GM12878 (cell line): ENCODE data around the gene INO80C. TPM values are rescaled to one million over a fixed set of nuclear protein-coding genes. Genes with fewer than 3 reads are reported as not detected.

Experiments used
- ATAC-seq: fragments of 200-7000 bp; cut with Tn5 transposase; 3 replicates; pipeline ENCODE4 v1.9.1; 2020; ENCODE audit warnings: mild to moderate bottlenecking, moderate library complexity
- BruUV-seq: library from RNA; stranded (reverse); fragments of 400-500 nt; replicated peaks from 2 replicates; lab custom pipeline; 2021; lab: Mats Ljungman, UMichigan
- CTCF ChIA-PET: fragments of 300-600 bp; sonication (Branson Sonifier 250); formaldehyde crosslinking; extraction: SDS; loops from one replicate; lab custom pipeline; 2021; ENCODE audit warnings: inconsistent platforms; lab: Yijun Ruan, JAX
- POLR2A ChIA-PET: fragments of 350-600 bp; formaldehyde crosslinking; extraction: SDS; loops from one replicate; lab custom pipeline; 2021; ENCODE audit warnings: inconsistent platforms; lab: Charles Lee
- RAD21 ChIA-PET: fragments of 300-600 bp; sonication (Branson Sonifier 250); formaldehyde crosslinking; loops from one replicate; lab custom pipeline; 2023; ENCODE audit warnings: antibody characterized with exemption; ENCODE audit not compliant: unreplicated experiment; lab: Charles Lee
- SMC1A ChIA-PET: fragments of 300-600 bp; sonication (Branson Sonifier 250); formaldehyde crosslinking; loops from one replicate; lab custom pipeline; 2023; ENCODE audit not compliant: unreplicated experiment, uncharacterized antibody; lab: Charles Lee
- DNase-seq: peaks from one replicate; pipeline ENCODE4 v3.0.0-alpha.2; 2011; ENCODE audit warnings: low read depth, low spot score
- FAIRE-seq: peaks from 3 replicates; lab custom pipeline; 2011; peaks lifted over from hg19 to GRCh38; lab: Jason Lieb, UNC
- H2AFZ ChIP-seq: 2 replicates; pipeline ENCODE4 v1.6.0; 2011; ENCODE audit warnings: low read depth, low read length, control low read depth; ENCODE audit not compliant: control insufficient read depth
- H3K27ac ChIP-seq: 2 replicates; pipeline ENCODE4 v1.5.1; 2011; ENCODE audit warnings: control low read depth; ENCODE audit not compliant: control insufficient read depth, insufficient read depth
- H3K27me3 ChIP-seq, 2 experiments: replicated peaks in 1 of 2; 2 replicates each; pipeline versions ENCODE4 v1.6.0 to v1.6.1; 2011; ENCODE audit warnings: low read length in 1 of 2; ENCODE audit not compliant: control insufficient read depth in 2 of 2, insufficient read depth in 2 of 2
- H3K36me3 ChIP-seq, 2 experiments: 2 replicates each; pipeline ENCODE4 v1.5.1; 2011; ENCODE audit warnings: low read length in 1 of 2; ENCODE audit not compliant: control insufficient read depth in 2 of 2, insufficient read depth in 2 of 2
- H3K4me1 ChIP-seq: 2 replicates; pipeline ENCODE4 v1.6.1; 2011; ENCODE audit warnings: mild to moderate bottlenecking, low read length, moderate library complexity, mixed read lengths; ENCODE audit not compliant: control insufficient read depth, insufficient read depth
- H3K4me2 ChIP-seq: 2 replicates; pipeline ENCODE4 v1.6.0; 2011; ENCODE audit warnings: control low read depth; ENCODE audit not compliant: control insufficient read depth, insufficient read depth
- H3K4me3 ChIP-seq: fragments of 200-600 bp; sonication (generic); 2 replicates; pipeline ENCODE4 v1.5.1; 2016
- H3K79me2 ChIP-seq: 2 replicates; pipeline ENCODE4 v1.6.0; 2011; ENCODE audit warnings: low read length; ENCODE audit not compliant: control insufficient read depth, insufficient read depth
- H3K9ac ChIP-seq: 2 replicates; pipeline ENCODE4 v1.8.0; 2011; ENCODE audit warnings: low read length, control low read depth, mixed read lengths; ENCODE audit not compliant: control insufficient read depth, insufficient read depth
- H3K9me3 ChIP-seq: replicated peaks from 3 replicates; pipeline ENCODE4 v1.5.1; 2011; ENCODE audit warnings: mild to moderate bottlenecking, low read length; ENCODE audit not compliant: control insufficient read depth, insufficient read depth
- H4K20me1 ChIP-seq: 2 replicates; pipeline ENCODE4 v1.6.0; 2011; ENCODE audit not compliant: control insufficient read depth, insufficient read depth
- CHD1 ChIP-seq: IDR thresholded peaks from 2 replicates; pipeline ENCODE4 v1.6.1; 2012; ENCODE audit warnings: low read depth, low read length, improper control_type of control experiment
- DPF2 ChIP-seq: fragments of 450-650 bp; IDR thresholded peaks from 2 replicates; pipeline ENCODE4 v1.6.1; 2017; ENCODE audit warnings: mild to moderate bottlenecking
- NRF1 ChIP-seq: conservative IDR thresholded peaks from 2 replicates; pipeline ENCODE4 v1.6.1; 2011; ENCODE audit warnings: mild to moderate bottlenecking, low read depth, low read length, improper control_type of control experiment
- POU2F2 ChIP-seq: IDR thresholded peaks from 3 replicates; pipeline ENCODE4 v1.6.1; 2011; ENCODE audit warnings: low read depth, mild to moderate bottlenecking, low read length, borderline replicate concordance
- SMARCA5 ChIP-seq: fragments of 450-650 bp; IDR thresholded peaks from 2 replicates; pipeline ENCODE4 v1.6.1; 2017; ENCODE audit warnings: mild to moderate bottlenecking
- SPI1 ChIP-seq: IDR thresholded peaks from 2 replicates; pipeline ENCODE4 v1.6.1; 2011; ENCODE audit warnings: low read depth, mild to moderate bottlenecking, low read length, moderate library complexity, borderline replicate concordance; ENCODE audit not compliant: insufficient read depth
- TBL1XR1 ChIP-seq: IDR thresholded peaks from 2 replicates; pipeline ENCODE4 v1.6.1; 2012; ENCODE audit warnings: low read depth, low read length, improper control_type of control experiment
- WGBS: methylation state at CpG from one replicate; pipeline ENCODE4 v1.1.6; 2016; ENCODE audit warnings: low lambda C conversion rate; ENCODE audit not compliant: insufficient replicate concordance, insufficient coverage; ENCODE audit errors: missing lambda C conversion rate; 5-methylcytosine and 5-hydroxymethylcytosine counted together
- in situ Hi-C: fragments of 300-500 bp; cut with MboI; formaldehyde crosslinking; loops from 9 replicates; pipeline ENCODE4 v1.14.3; 2018; ENCODE audit warnings: mixed read lengths
- intact Hi-C: fragments of 100-400 bp; cut with micrococcal nuclease; formaldehyde crosslinking; loops from one replicate; pipeline ENCODE4 v1.14.2; 2022; ENCODE audit not compliant: unreplicated experiment
- polyA plus RNA-seq, 11 experiments: library from polyadenylated mRNA; depleted of rRNA in 4 of 11; unstranded in 6 of 11; stranded (reverse) in 5 of 11; fragments of >200 nt; fragmentation: Nextera tagmentation in 4 of 11; fragmentation: Illumina TruSeq in 1 of 11; extraction: Ambion mirVana in 4 of 11; extraction: Trizol in 1 of 11; gene quantifications; 1 replicate in 1 of 11; 2 replicates in 10 of 11; pipeline versions ENCODE4 v1.2.1 to v1.2.3, GENCODE V29; 2011 to 2016; ENCODE audit warnings: inconsistent platforms in 2 of 11, missing spikeins in 2 of 11, low read depth in 1 of 11
- total RNA-seq, 4 experiments: library from RNA; depleted of rRNA in 3 of 4; stranded (reverse); fragments of >200 nt in 3 of 4; fragmentation: Illumina TruSeq in 1 of 4; extraction: Trizol in 1 of 4; gene quantifications; 2 replicates each; pipeline versions ENCODE4 v1.2.1 to v1.2.3, GENCODE V29; 2013 to 2021
- TF ChIP-seq, protein P1 (sequence below): fragments of 450-650 bp; IDR thresholded peaks from 2 replicates; pipeline ENCODE4 v1.6.1; 2017; ENCODE audit warnings: borderline replicate concordance
- TF ChIP-seq, protein P2 (sequence below): IDR thresholded peaks from 2 replicates; pipeline ENCODE4 v1.6.1; 2011; ENCODE audit warnings: borderline replicate concordance, low read depth, mild to moderate bottlenecking, moderate library complexity, low read length; ENCODE audit not compliant: insufficient read depth, poor library complexity, severe bottlenecking
- TF ChIP-seq, protein P3 (sequence below): IDR thresholded peaks from 2 replicates; pipeline ENCODE4 v1.6.1; 2012; ENCODE audit warnings: low read depth, low read length, improper control_type of control experiment
- TF ChIP-seq, protein P4 (sequence below): IDR thresholded peaks from 2 replicates; pipeline ENCODE4 v1.6.1; 2012; ENCODE audit warnings: low read depth, low read length, improper control_type of control experiment

INO80C gene
- total and polyA plus RNA-seq, 10 of the 15 experiments (the other 5 are each of a cell fraction or from before 2014, with no cell fraction given) = 9.9 to 43.2 (median 30.1) TPM

DNA sequence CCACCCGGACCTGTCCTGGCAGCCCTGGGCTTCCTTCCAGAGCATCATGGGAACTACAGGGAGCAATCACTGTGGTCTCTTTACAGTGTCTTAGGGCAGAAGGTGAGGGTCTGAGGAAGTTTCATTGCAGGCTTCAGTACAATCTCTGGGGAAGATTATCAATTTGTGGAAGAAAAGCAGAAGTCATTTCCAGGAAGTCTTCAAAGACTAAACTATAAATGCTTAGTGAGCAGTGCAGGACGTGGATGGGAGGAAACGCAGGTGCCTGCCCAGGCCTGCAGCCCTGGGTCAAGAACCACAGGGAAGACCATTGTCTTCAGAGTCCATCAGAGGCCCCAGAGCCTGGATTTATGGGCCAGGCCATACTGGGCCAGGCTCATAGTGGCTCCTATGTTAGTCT lies 54.3 kb downstream of the INO80C start:
- Histone ChIP-seq H3K9me3 (no peaks in the 10 kb centered on the region), H4K20me1 (no peaks in the 10 kb centered on the region), H3K4me2 (no peak overlapping the region), H3K27me3 (no peaks in the 10 kb centered on the region), H3K4me3 (no peak overlapping the region), H3K27ac (no peak overlapping the region), H3K36me3 (no peaks in the 10 kb centered on the region), H3K79me2 (no peaks in the 10 kb centered on the region), H3K4me1 (no peaks in the 10 kb centered on the region), H2AFZ (no peak overlapping the region), H3K9ac (no peak overlapping the region)
- WGBS = 58% methylated on average over 3 of the region's 3 CpGs
- TF ChIP-seq SPI1 = peak; percentile 28; the same call in 1 of the 2 replicates
- TF ChIP-seq, protein P1, sequence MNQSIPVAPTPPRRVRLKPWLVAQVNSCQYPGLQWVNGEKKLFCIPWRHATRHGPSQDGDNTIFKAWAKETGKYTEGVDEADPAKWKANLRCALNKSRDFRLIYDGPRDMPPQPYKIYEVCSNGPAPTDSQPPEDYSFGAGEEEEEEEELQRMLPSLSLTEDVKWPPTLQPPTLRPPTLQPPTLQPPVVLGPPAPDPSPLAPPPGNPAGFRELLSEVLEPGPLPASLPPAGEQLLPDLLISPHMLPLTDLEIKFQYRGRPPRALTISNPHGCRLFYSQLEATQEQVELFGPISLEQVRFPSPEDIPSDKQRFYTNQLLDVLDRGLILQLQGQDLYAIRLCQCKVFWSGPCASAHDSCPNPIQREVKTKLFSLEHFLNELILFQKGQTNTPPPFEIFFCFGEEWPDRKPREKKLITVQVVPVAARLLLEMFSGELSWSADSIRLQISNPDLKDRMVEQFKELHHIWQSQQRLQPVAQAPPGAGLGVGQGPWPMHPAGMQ = no peak
- ChIA-PET SMC1A (interaction anchor here (1.1 to 1.3 kb wide), 3 partner anchors 13 to 68 kb away, joined by 3 read pairs; no protein-coding TSS in a partner anchor), POLR2A (interaction anchor here (0.6 kb wide), 2 partner anchors 78 to 138 kb away, joined by 3 to 4 read pairs; no protein-coding TSS in a partner anchor), CTCF (interaction anchor here (0.9 to 1.5 kb wide), 2 partner anchors 36 to 68 kb away, joined by 3 read pairs; no protein-coding TSS in a partner anchor), RAD21 (no interaction called here)
- intact Hi-C loops = no loop called here
- no peak for FAIRE-seq
- peak; percentile 20; the same call in 2 of the 3 replicates for ATAC-seq
- in situ Hi-C loops = no loop called here
- BruUV-seq = no TSS peak
- DNase-seq = no peak

DNA sequence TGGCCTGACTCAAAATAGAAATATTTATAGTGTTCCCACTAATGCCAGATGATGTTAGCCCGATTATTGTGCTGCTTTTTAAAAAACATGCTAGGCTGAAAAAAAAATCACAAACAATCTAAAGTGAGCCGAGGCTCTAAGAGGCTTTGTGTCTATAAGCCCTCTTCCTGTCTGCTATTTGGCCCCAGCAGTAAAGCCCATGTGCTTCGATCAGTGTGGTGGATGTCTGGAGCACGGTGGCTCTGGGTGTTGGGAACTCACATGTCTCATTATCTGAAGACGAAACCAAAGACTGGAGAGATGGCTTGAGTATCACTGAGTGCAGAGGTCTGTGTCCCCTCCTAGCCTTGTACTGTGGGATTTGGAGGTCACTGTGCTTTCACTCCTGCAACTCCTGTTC lies 55.1 kb downstream of the INO80C start:
- Histone ChIP-seq H3K9ac (no peak overlapping the region), H3K4me1 (no peaks in the 10 kb centered on the region), H3K4me3 (no peak overlapping the region), H3K27ac (no peak overlapping the region), H3K4me2 (no peak overlapping the region), H4K20me1 (no peaks in the 10 kb centered on the region), H3K9me3 (no peaks in the 10 kb centered on the region), H2AFZ (no peak overlapping the region), H3K27me3 (no peaks in the 10 kb centered on the region), H3K36me3 (no peaks in the 10 kb centered on the region), H3K79me2 (no peaks in the 10 kb centered on the region)
- ATAC-seq (no peak), DNase-seq (no peak), FAIRE-seq (no peak)
- no TSS peak for BruUV-seq
- ChIA-PET CTCF (interaction anchor here (1.5 to 2.0 kb wide), 4 partner anchors 33 to 48 kb away, joined by 3 to 7 read pairs (median 6); no protein-coding TSS in a partner anchor), POLR2A (interaction anchor here (1.2 kb wide), 1 partner anchor 36 kb away, joined by 4 read pairs; no protein-coding TSS in a partner anchor), SMC1A (interaction anchor here (0.9 to 1.8 kb wide), 5 partner anchors 24 to 140 kb away, joined by 3 to 6 read pairs (median 5); no protein-coding TSS in a partner anchor), RAD21 (interaction anchor here (1.0 to 1.7 kb wide), 2 partner anchors 29 to 69 kb away, joined by 3 to 5 read pairs; no protein-coding TSS in a partner anchor)
- in situ Hi-C loops = no loop called here
- intact Hi-C loops = no loop called here
- 26% methylated on average over 5 of the region's 5 CpGs for WGBS
- no peak for TF ChIP-seq DPF2
- TF ChIP-seq, protein P2, sequence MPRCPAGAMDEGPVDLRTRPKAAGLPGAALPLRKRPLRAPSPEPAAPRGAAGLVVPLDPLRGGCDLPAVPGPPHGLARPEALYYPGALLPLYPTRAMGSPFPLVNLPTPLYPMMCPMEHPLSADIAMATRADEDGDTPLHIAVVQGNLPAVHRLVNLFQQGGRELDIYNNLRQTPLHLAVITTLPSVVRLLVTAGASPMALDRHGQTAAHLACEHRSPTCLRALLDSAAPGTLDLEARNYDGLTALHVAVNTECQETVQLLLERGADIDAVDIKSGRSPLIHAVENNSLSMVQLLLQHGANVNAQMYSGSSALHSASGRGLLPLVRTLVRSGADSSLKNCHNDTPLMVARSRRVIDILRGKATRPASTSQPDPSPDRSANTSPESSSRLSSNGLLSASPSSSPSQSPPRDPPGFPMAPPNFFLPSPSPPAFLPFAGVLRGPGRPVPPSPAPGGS = no peak
- no peak for TF ChIP-seq SMARCA5
- TF ChIP-seq TBL1XR1 = no peak
- no peak for TF ChIP-seq CHD1
- TF ChIP-seq POU2F2 = no peak
- TF ChIP-seq, protein P3, sequence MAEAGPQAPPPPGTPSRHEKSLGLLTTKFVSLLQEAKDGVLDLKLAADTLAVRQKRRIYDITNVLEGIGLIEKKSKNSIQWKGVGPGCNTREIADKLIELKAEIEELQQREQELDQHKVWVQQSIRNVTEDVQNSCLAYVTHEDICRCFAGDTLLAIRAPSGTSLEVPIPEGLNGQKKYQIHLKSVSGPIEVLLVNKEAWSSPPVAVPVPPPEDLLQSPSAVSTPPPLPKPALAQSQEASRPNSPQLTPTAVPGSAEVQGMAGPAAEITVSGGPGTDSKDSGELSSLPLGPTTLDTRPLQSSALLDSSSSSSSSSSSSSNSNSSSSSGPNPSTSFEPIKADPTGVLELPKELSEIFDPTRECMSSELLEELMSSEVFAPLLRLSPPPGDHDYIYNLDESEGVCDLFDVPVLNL = no peak
- TF ChIP-seq, protein P4, sequence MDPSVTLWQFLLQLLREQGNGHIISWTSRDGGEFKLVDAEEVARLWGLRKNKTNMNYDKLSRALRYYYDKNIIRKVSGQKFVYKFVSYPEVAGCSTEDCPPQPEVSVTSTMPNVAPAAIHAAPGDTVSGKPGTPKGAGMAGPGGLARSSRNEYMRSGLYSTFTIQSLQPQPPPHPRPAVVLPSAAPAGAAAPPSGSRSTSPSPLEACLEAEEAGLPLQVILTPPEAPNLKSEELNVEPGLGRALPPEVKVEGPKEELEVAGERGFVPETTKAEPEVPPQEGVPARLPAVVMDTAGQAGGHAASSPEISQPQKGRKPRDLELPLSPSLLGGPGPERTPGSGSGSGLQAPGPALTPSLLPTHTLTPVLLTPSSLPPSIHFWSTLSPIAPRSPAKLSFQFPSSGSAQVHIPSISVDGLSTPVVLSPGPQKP = no peak
- TF ChIP-seq NRF1 = no peak
